A549 (cell line): ENCODE data around the gene SERTAD4. TPM values are rescaled to one million over a fixed set of nuclear protein-coding genes. Genes with fewer than 3 reads are reported as not detected.

Source experiments
- ATAC-seq, 2 experiments: fragments of 200-7000 bp in 1 of 2; fragments of >200 bp in 1 of 2; cut with Nextera tagmentation in 1 of 2; cut with Tn5 transposase in 1 of 2; 3 replicates each; pipeline versions ENCODE4 v1.8.0 to v1.9.1; 2018 to 2020; ENCODE audit warnings: mild to moderate bottlenecking in 1 of 2, moderate library complexity in 1 of 2
- CTCF ChIA-PET: fragments of 300-600 bp; sonication (Branson Sonifier 250); formaldehyde crosslinking; extraction: SDS; loops from one replicate; lab custom pipeline; 2021; ENCODE audit warnings: antibody characterized with exemption, inconsistent platforms; lab: Yijun Ruan, JAX
- POLR2A ChIA-PET: fragments of 350-600 bp; formaldehyde crosslinking; extraction: SDS; loops from one replicate; lab custom pipeline; 2021; ENCODE audit warnings: antibody characterized with exemption, inconsistent platforms; lab: Yijun Ruan, JAX
- DNase-seq, 2 experiments: peaks; one replicate each; pipeline versions ENCODE4 v3.0.0 to v3.0.0-alpha.2; 2011 to 2016; ENCODE audit warnings: low read depth in 1 of 2, low spot score in 1 of 2
- FAIRE-seq: peaks from 2 replicates; lab custom pipeline; 2011; peaks lifted over from hg19 to GRCh38; lab: Jason Lieb, UNC
- H3K27ac ChIP-seq, 2 experiments: fragments of >200 bp; sonication (Bioruptor Twin); formaldehyde crosslinking; 3 replicates each; pipeline ENCODE4 v1.5.1; 2016 to 2017
- H3K4me1 ChIP-seq: fragments of >200 bp; sonication (Bioruptor Twin); formaldehyde crosslinking; 3 replicates; pipeline ENCODE4 v1.6.1; 2016
- H3K4me2 ChIP-seq: fragments of >200 bp; sonication (Bioruptor Twin); formaldehyde crosslinking; 3 replicates; pipeline ENCODE4 v1.6.1; 2016
- H3K4me3 ChIP-seq: fragments of >200 bp; sonication (Bioruptor Twin); formaldehyde crosslinking; 3 replicates; pipeline ENCODE4 v1.5.1; 2016
- H3K9me3 ChIP-seq: fragments of >200 bp; sonication (Bioruptor Twin); formaldehyde crosslinking; 3 replicates; pipeline ENCODE4 v1.6.1; 2016
- BHLHE40 ChIP-seq: IDR thresholded peaks from 2 replicates; pipeline ENCODE4 v1.6.1; 2012; ENCODE audit warnings: low read depth, low read length, inconsistent platforms
- CBX2 ChIP-seq: fragments of 200-600 bp; sonication (generic); IDR thresholded peaks from 2 replicates; pipeline ENCODE4 v1.6.1; 2016; ENCODE audit warnings: low read depth, mild to moderate bottlenecking, borderline replicate concordance
- CBX8 ChIP-seq: fragments of 200-600 bp; sonication (generic); IDR thresholded peaks from 2 replicates; pipeline ENCODE4 v1.6.1; 2016
- CEBPB ChIP-seq, 2 experiments: fragments of >200 bp in 1 of 2; sonication (Bioruptor Twin) in 1 of 2; formaldehyde crosslinking in 1 of 2; IDR thresholded peaks; 2 replicates each; pipeline ENCODE4 v1.6.1; 2012 to 2016
- CTCF ChIP-seq: fragments of >200 bp; sonication (Bioruptor Twin); formaldehyde crosslinking; IDR thresholded peaks from 3 replicates; pipeline ENCODE4 v1.5.1; 2016
- E2F6 ChIP-seq: IDR thresholded peaks from 2 replicates; pipeline ENCODE4 v1.6.1; 2012; ENCODE audit warnings: low read depth, borderline replicate concordance
- EHF ChIP-seq: fragments of 250-450 bp; sonication (Bioruptor Pico); IDR thresholded peaks from 2 replicates; pipeline ENCODE4 v1.5.0; 2020; ENCODE audit warnings: mild to moderate bottlenecking
- FOSL2 ChIP-seq, 2 experiments: fragments of 450-650 bp in 1 of 2; fragments of >200 bp in 1 of 2; sonication (Bioruptor Twin) in 1 of 2; formaldehyde crosslinking; IDR thresholded peaks; 2 replicates each; pipeline versions ENCODE4 v1.5.0 to v1.6.1; 2016 to 2020; ENCODE audit warnings: mild to moderate bottlenecking in 1 of 2, moderate library complexity in 1 of 2
- FOXS1 ChIP-seq: fragments of 250-450 bp; sonication (Bioruptor Pico); IDR thresholded peaks from 2 replicates; pipeline ENCODE4 v1.5.0; 2020; ENCODE audit warnings: mild to moderate bottlenecking, moderate library complexity
- HOXA7 ChIP-seq: fragments of 250-450 bp; sonication (Bioruptor Pico); IDR thresholded peaks from 2 replicates; pipeline ENCODE4 v1.5.0; 2020; ENCODE audit warnings: mild to moderate bottlenecking, moderate library complexity
- MAFK ChIP-seq: fragments of 450-650 bp; IDR thresholded peaks from 2 replicates; pipeline ENCODE4 v1.6.1; 2014; ENCODE audit not compliant: partially characterized antibody
- MYC ChIP-seq: IDR thresholded peaks from 2 replicates; pipeline ENCODE4 v1.6.1; 2012; ENCODE audit warnings: mild to moderate bottlenecking, inconsistent platforms, low read length, improper control_type of control experiment, borderline replicate concordance
- NR3C1 ChIP-seq: fragments of >200 bp; sonication (Bioruptor Twin); formaldehyde crosslinking; IDR thresholded peaks from 3 replicates; pipeline ENCODE4 v1.6.1; 2017
- POLR2AphosphoS2 ChIP-seq: conservative IDR thresholded peaks from 2 replicates; pipeline ENCODE4 v1.6.1; 2012; ENCODE audit warnings: low read length, improper control_type of control experiment, inconsistent platforms
- RAD21 ChIP-seq, 2 experiments: fragments of >200 bp in 1 of 2; sonication (Bioruptor Twin) in 1 of 2; formaldehyde crosslinking in 1 of 2; IDR thresholded peaks in 1 of 2; conservative IDR thresholded peaks in 1 of 2; 2 replicates in 1 of 2; 3 replicates in 1 of 2; pipeline ENCODE4 v1.6.1; 2012 to 2018; ENCODE audit warnings: inconsistent platforms in 1 of 2
- RCOR1 ChIP-seq: fragments of 150-350 bp; IDR thresholded peaks from 2 replicates; pipeline ENCODE4 v1.6.1; 2014; ENCODE audit warnings: antibody characterized with exemption, low read length, low read depth
- REST ChIP-seq: fragments of 200-600 bp; sonication (generic); IDR thresholded peaks from 2 replicates; pipeline ENCODE4 v1.6.1; 2016; ENCODE audit warnings: antibody characterized with exemption, mild to moderate bottlenecking, moderate library complexity
- RNF2 ChIP-seq: fragments of 200-600 bp; sonication (generic); IDR thresholded peaks from 2 replicates; pipeline ENCODE4 v1.6.1; 2016; ENCODE audit warnings: low read depth, mild to moderate bottlenecking, antibody characterized with exemption, moderate library complexity, borderline replicate concordance
- SREBF2 ChIP-seq: fragments of 450-650 bp; IDR thresholded peaks from 2 replicates; pipeline ENCODE4 v1.6.1; 2014; ENCODE audit warnings: mild to moderate bottlenecking, moderate library complexity
- ZC3H11A ChIP-seq: fragments of 450-650 bp; IDR thresholded peaks from 2 replicates; pipeline ENCODE4 v1.6.1; 2014; ENCODE audit warnings: antibody characterized with exemption, mild to moderate bottlenecking
- ZFP36 ChIP-seq: fragments of 450-650 bp; IDR thresholded peaks from 2 replicates; pipeline ENCODE4 v1.6.1; 2014; ENCODE audit warnings: borderline replicate concordance; ENCODE audit not compliant: partially characterized antibody
- ZNF302 ChIP-seq: fragments of 250-450 bp; sonication (Bioruptor Pico); IDR thresholded peaks from 2 replicates; pipeline ENCODE4 v1.9.0; 2021; ENCODE audit warnings: inconsistent platforms, mild to moderate bottlenecking, moderate library complexity
- ZSCAN20 ChIP-seq: fragments of 250-450 bp; sonication (Bioruptor Pico); IDR thresholded peaks from 2 replicates; pipeline ENCODE4 v1.8.0; 2022; ENCODE audit warnings: mild to moderate bottlenecking, moderate library complexity
- WGBS: methylation state at CpG from one replicate; pipeline ENCODE4 v1.1.6; 2017; ENCODE audit errors: missing lambda C conversion rate; 5-methylcytosine and 5-hydroxymethylcytosine counted together
- polyA plus RNA-seq, 4 experiments: library from polyadenylated mRNA; depleted of rRNA in 3 of 4; stranded (reverse); fragments of >200 nt; fragmentation: RNase III in 1 of 4; extraction: RNeasy Plus Mini Kit Qiagen cat#74134 plus additional on column Dnase treatment in 1 of 4; gene quantifications; 2 replicates in 3 of 4; 3 replicates in 1 of 4; pipeline ENCODE4 v1.2.3, GENCODE V29; 2011 to 2017

SERTAD4 gene
- polyA plus RNA-seq, 2 of the 4 experiments (the other 2 are of a cell fraction): 0.62 to 0.71 TPM

- no peak for TF ChIP-seq SREBF2
- no peak for TF ChIP-seq ZNF302
- no peak for TF ChIP-seq MAFK
- no peak for TF ChIP-seq REST
- no peak for TF ChIP-seq RAD21 (conservative IDR thresholded peaks at IDR 0.05 in 1 of 2, IDR thresholded peaks at IDR 0.05 in 1 of 2)
- TF ChIP-seq FOSL2 (IDR thresholded peaks at IDR 0.05): no peak
- TF ChIP-seq FOSL2 (CRISPR knock-in tag; IDR thresholded peaks at IDR 0.05): no peak
- TF ChIP-seq E2F6: peak; percentile 39; the same call in 1 of the 2 replicates
- no peak for TF ChIP-seq MYC
- TF ChIP-seq EHF: no peak
- no peak for TF ChIP-seq RNF2
- no peak for TF ChIP-seq NR3C1
- no peak for TF ChIP-seq CEBPB (IDR thresholded peaks at IDR 0.05)
- TF ChIP-seq HOXA7 (CRISPR knock-in tag): no peak
- TF ChIP-seq FOXS1: no peak
- TF ChIP-seq CTCF: peak; percentile 49
Observed at GRCh38 chr1:210292231-210292871, 59.8 kb downstream of the SERTAD4 start (continued).

GRCh38 chr1:210293171-210293607 is 60.6 kb downstream of the SERTAD4 start:
- peak overlapping the region; percentile 85 for H3K4me2 ChIP-seq
- no peak overlapping the region; the same call in 2 of the 3 replicates for H3K4me3 ChIP-seq
- CTCF ChIA-PET: interaction anchor here (0.6 to 6.7 kb wide), 10 partner anchors 10 to 218 kb away, joined by 3 to 26 read pairs (median 7); no protein-coding TSS in a partner anchor
- WGBS: 91% methylated on average over 7 of the region's 7 CpGs
- FAIRE-seq (no peak), ATAC-seq (peak in 1 of 2 experiments; percentile 12; a peak in 3 of 6 replicates)
- TF ChIP-seq ZC3H11A: no peak
- TF ChIP-seq RCOR1: no peak
- no peak for TF ChIP-seq ZFP36
- TF ChIP-seq ZSCAN20 (CRISPR knock-in tag): no peak
- no peak for TF ChIP-seq POLR2AphosphoS2
- no peak for TF ChIP-seq BHLHE40
- TF ChIP-seq CBX8: no peak
- no peak for TF ChIP-seq FOSL2 (IDR thresholded peaks at IDR 0.05)
- no peak for TF ChIP-seq FOSL2 (CRISPR knock-in tag; IDR thresholded peaks at IDR 0.05)
- TF ChIP-seq EHF: no peak
- no peak for TF ChIP-seq CBX2
- TF ChIP-seq, all 56 proteins: peak for 0
- POLR2A ChIA-PET: no interaction called here
- Histone ChIP-seq H3K27ac (no peak overlapping the region), H3K4me1 (0 out of 3 replicates have a peak, but pooled peaks cover 3% of the 10 kb centered on the region), H3K9me3 (no peaks in the 10 kb centered on the region)
- no peak for DNase-seq
